ENCODE data around the gene YY1. TPM values are rescaled to one million over a fixed set of nuclear protein-coding genes. Genes with fewer than 3 reads are reported as not detected.
A peak's percentile ranks its signal among the peaks of the same experiment; 100 is the strongest.

The YY1 gene
- total and polyA plus RNA-seq, 2 donors (not counting 1 experiment from before 2014, with no cell fraction given): 40.8 to 41.9 TPM

DNA sequence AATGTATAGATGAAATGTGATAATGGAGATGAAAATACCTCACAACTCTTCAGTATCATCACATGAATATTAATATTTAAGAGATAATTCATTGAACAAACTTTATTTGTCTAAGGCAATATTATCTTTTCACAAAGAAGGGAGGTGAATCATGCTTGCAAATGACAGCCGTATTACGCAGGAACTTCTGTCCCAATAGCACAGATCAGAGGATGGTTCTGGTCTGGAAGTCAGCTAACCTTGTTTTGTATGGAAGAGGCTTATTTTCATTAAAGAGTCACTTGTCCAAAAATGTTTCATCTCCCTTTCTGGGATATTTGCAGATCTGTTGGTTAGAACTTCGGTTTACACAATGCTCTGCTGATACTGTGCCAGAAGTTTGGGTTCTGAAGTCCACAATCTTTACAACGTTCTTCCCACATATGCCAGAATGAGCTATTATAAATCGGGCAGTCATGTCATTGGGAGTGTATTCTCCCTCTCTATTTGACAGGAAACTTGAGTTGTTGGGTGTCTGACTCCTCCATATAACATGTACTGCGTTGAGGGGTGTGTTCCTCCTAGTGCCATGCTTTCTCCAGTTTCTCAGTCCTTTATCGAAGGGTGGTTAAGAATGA, 29.8 kb downstream of the YY1 start:
- Histone ChIP-seq H3K4me2 (ENCODE audit: extremely low read depth, insufficient read depth, low read length) (no peak overlapping the region), H4K20me1 (ENCODE audit: control insufficient read depth, extremely low read depth, insufficient read depth, low read length) (peaks cover 1% of the 10 kb centered on the region), H3K4me3 (replicated peaks in 1 of 4; ENCODE audit: control extremely low read depth in 1 of 4, insufficient read depth in 1 of 4, low read depth in 3 of 4, low read length in 4 of 4) (no peak overlapping the region), H3K79me2 (ENCODE audit: control insufficient read depth, insufficient read depth, low read length) (peaks cover 69% of the 10 kb centered on the region), H3K36me3 (ENCODE audit: control insufficient read depth, insufficient read depth, low read length) (peaks cover 2% of the 10 kb centered on the region), H3K9me3 (ENCODE audit: control insufficient read depth, insufficient read depth, low read depth, low read length) (no peaks in the 10 kb centered on the region), H3K27me3 (ENCODE audit: control insufficient read depth, insufficient read depth, low read length) (no peaks in the 10 kb centered on the region), H3K4me1 (ENCODE audit: control insufficient read depth, extremely low read depth, insufficient read depth, low read length) (no peaks in the 10 kb centered on the region), H2AFZ (ENCODE audit: low read length) (no peak overlapping the region), H3K27ac (ENCODE audit: insufficient read depth, low read length) (no peak overlapping the region), H3K9ac (ENCODE audit: insufficient read depth, low read length) (no peak overlapping the region)
- DNase-seq (ENCODE audit: low read depth in 2 of 2): no peak
- TF ChIP-seq, protein P1, sequence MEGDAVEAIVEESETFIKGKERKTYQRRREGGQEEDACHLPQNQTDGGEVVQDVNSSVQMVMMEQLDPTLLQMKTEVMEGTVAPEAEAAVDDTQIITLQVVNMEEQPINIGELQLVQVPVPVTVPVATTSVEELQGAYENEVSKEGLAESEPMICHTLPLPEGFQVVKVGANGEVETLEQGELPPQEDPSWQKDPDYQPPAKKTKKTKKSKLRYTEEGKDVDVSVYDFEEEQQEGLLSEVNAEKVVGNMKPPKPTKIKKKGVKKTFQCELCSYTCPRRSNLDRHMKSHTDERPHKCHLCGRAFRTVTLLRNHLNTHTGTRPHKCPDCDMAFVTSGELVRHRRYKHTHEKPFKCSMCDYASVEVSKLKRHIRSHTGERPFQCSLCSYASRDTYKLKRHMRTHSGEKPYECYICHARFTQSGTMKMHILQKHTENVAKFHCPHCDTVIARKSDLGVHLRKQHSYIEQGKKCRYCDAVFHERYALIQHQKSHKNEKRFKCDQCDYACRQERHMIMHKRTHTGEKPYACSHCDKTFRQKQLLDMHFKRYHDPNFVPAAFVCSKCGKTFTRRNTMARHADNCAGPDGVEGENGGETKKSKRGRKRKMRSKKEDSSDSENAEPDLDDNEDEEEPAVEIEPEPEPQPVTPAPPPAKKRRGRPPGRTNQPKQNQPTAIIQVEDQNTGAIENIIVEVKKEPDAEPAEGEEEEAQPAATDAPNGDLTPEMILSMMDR (conservative IDR thresholded peaks at IDR 0.05 in 1 of 2, IDR thresholded peaks at IDR 0.05 in 1 of 2; ENCODE audit: low read depth in 1 of 2, low read length in 2 of 2): no peak
- TF ChIP-seq EZH2 (IDR thresholded peaks at IDR 0.05; ENCODE audit: low read length, missing control alignments): no peak

DNA sequence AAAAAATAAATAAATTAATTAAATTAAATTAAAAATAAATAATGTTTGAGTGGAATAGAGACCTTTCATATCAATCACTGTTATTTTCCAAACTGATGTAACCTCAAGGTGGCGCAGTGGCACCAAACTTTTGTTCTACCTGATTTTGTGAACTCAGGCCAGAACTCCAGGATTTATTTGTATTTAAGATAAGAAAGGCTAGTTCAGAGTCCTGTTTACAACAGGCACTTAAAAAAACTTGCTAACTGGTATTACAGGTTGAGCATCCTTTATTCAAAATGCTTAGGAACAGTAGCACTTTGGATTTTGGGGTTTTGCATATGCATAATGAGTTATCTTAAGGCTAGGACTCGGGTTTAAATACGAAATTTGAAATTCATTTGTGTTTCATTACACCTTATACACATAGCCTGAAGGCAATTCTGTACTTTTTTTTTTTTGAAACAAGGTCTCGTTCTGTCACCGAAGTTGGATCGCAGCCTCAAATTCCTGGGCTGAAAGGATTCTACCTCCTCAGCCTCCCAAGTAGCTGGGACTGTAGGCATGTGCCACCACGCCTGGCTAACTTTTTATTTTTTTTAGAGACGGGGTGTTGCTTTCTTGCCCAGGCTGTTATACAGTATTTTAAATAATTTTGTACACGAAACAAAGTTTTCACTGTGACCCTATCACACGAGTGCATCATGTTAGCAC, 32.4 kb downstream of the YY1 start:
- Histone ChIP-seq H4K20me1 (ENCODE audit: control insufficient read depth, extremely low read depth, insufficient read depth, low read length) (peaks cover 1% of the 10 kb centered on the region), H3K9ac (ENCODE audit: insufficient read depth, low read length) (no peak overlapping the region)
- peak in 1 of 2 donors; percentile 17 for DNase-seq (ENCODE audit: low read depth in 2 of 2)

DNA sequence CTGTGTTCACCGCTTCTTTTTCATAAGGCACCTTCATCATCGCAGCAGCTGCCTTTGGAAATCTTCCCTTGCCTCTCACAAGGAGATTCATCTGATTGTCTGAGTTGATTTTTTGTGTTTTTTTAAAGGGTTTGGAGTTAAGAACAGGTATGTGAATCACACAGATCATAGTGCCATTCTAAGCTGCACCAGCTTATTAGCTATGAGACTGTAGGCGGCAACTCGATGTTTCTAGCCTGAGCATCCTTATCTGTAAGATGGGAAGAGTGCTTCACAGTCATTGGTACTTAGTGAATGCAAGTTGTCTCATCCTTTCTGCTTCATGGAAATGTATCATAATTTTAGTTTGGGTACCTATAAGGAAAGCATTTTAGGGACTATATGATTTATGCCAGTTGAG, 35.3 kb downstream of the YY1 start:
- Histone ChIP-seq H3K9me3 (ENCODE audit: control insufficient read depth, insufficient read depth, low read depth, low read length) (no peaks in the 10 kb centered on the region), H3K4me1 (ENCODE audit: control insufficient read depth, extremely low read depth, insufficient read depth, low read length) (peaks cover 2% of the 10 kb centered on the region), H3K27me3 (ENCODE audit: control insufficient read depth, insufficient read depth, low read length) (no peaks in the 10 kb centered on the region), H3K4me2 (ENCODE audit: extremely low read depth, insufficient read depth, low read length) (no peak overlapping the region), H2AFZ (ENCODE audit: low read length) (no peak overlapping the region), H3K4me3 (replicated peaks in 1 of 4; ENCODE audit: control extremely low read depth in 1 of 4, insufficient read depth in 1 of 4, low read depth in 3 of 4, low read length in 4 of 4) (no peak overlapping the region), H3K36me3 (ENCODE audit: control insufficient read depth, insufficient read depth, low read length) (no peaks in the 10 kb centered on the region), H3K9ac (ENCODE audit: insufficient read depth, low read length) (no peak overlapping the region), H3K79me2 (ENCODE audit: control insufficient read depth, insufficient read depth, low read length) (peaks cover 55% of the 10 kb centered on the region), H4K20me1 (ENCODE audit: control insufficient read depth, extremely low read depth, insufficient read depth, low read length) (no peaks in the 10 kb centered on the region), H3K27ac (ENCODE audit: insufficient read depth, low read length) (no peak overlapping the region)
- TF ChIP-seq, protein P1 (conservative IDR thresholded peaks at IDR 0.05 in 1 of 2, IDR thresholded peaks at IDR 0.05 in 1 of 2; ENCODE audit: low read depth in 1 of 2, low read length in 2 of 2): no peak
- no peak for TF ChIP-seq EZH2 (IDR thresholded peaks at IDR 0.05; ENCODE audit: low read length, missing control alignments)
- no peak for DNase-seq (ENCODE audit: low read depth in 2 of 2)

More for the DNA sequence above, 32.4 kb downstream of the YY1 start:
- Histone ChIP-seq H3K36me3 (ENCODE audit: control insufficient read depth, insufficient read depth, low read length) (no peaks in the 10 kb centered on the region), H3K79me2 (ENCODE audit: control insufficient read depth, insufficient read depth, low read length) (peaks cover 75% of the 10 kb centered on the region), H3K27me3 (ENCODE audit: control insufficient read depth, insufficient read depth, low read length) (no peaks in the 10 kb centered on the region), H3K27ac (ENCODE audit: insufficient read depth, low read length) (no peak overlapping the region), H2AFZ (ENCODE audit: low read length) (no peak overlapping the region), H3K4me3 (replicated peaks in 1 of 4; ENCODE audit: control extremely low read depth in 1 of 4, insufficient read depth in 1 of 4, low read depth in 3 of 4, low read length in 4 of 4) (no peak overlapping the region), H3K9me3 (ENCODE audit: control insufficient read depth, insufficient read depth, low read depth, low read length) (no peaks in the 10 kb centered on the region), H3K4me2 (ENCODE audit: extremely low read depth, insufficient read depth, low read length) (no peak overlapping the region), H3K4me1 (ENCODE audit: control insufficient read depth, extremely low read depth, insufficient read depth, low read length) (no peaks in the 10 kb centered on the region)
- TF ChIP-seq, protein P1 (conservative IDR thresholded peaks at IDR 0.05 in 1 of 2, IDR thresholded peaks at IDR 0.05 in 1 of 2; ENCODE audit: low read depth in 1 of 2, low read length in 2 of 2): peak in 1 of 2 donors; percentile 26
- TF ChIP-seq EZH2 (IDR thresholded peaks at IDR 0.05; ENCODE audit: low read length, missing control alignments): no peak
